C4-2B (cell line): ENCODE data around the gene PRKCE.

Source experiments
- H3K27ac ChIP-seq: fragments of 450-650 bp; 2 replicates; pipeline ENCODE4 v1.5.1; 2017
- CTCF ChIP-seq: fragments of 450-650 bp; conservative IDR thresholded peaks from 2 replicates; pipeline ENCODE4 v1.5.1; 2017; ENCODE audit warnings: mild to moderate bottlenecking
- ZFX ChIP-seq: fragments of 450-650 bp; IDR thresholded peaks from 2 replicates; pipeline ENCODE4 v1.6.1; 2017

Gene PRKCE

DNA sequence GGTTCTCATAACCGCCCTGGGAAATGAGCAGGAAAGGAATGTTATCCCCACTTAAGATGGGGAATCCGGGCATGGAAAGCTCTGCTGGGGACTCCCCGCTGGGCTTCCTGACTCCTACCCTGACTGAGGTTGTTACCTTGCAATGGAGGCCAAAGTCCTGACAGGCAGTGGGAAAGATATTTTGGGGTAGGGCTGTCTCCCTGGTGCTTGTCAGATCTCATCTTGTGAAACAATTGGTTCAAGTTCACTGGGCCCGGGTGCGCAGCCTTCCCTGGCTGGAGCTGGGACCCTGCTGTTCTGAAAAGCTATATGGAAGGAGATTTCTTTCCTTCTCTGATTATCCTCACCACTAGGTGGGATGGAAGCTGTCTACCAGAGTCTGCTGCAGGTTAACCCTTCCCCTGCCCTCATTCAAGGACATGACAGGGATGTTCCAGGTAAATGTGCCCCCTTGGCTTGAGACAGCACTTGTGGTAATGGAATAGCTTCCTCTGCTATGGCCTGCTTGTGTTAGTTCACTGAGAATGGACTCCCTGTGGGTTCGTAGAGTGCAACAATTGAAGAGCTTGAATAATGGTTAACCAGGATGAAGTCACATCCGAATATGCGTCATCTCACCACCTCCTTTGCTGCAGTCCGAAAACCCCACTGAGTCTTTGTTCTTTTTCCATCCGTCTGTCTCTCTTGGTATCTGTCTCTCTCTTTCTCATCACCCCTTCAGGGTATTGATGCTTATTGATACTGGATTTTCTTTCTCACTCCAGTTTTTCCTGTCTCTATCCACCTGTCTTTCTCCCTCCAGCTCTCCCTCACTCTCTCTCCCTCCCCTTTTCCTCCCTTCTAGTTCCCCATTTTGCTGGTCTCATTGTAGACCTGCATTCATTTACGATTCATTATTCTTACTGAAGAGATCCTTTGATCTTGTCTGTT lies 577.9 kb downstream of the PRKCE start:
- H3K27ac ChIP-seq, result no peak overlapping the region
- TF ChIP-seq CTCF (no peak), ZFX (no peak)

GRCh38 chr2:46230115-46230571 lies 578.7 kb downstream of the PRKCE start:
- TF ChIP-seq ZFX (no peak), CTCF (no peak)
- H3K27ac ChIP-seq, result no peak overlapping the region

DNA sequence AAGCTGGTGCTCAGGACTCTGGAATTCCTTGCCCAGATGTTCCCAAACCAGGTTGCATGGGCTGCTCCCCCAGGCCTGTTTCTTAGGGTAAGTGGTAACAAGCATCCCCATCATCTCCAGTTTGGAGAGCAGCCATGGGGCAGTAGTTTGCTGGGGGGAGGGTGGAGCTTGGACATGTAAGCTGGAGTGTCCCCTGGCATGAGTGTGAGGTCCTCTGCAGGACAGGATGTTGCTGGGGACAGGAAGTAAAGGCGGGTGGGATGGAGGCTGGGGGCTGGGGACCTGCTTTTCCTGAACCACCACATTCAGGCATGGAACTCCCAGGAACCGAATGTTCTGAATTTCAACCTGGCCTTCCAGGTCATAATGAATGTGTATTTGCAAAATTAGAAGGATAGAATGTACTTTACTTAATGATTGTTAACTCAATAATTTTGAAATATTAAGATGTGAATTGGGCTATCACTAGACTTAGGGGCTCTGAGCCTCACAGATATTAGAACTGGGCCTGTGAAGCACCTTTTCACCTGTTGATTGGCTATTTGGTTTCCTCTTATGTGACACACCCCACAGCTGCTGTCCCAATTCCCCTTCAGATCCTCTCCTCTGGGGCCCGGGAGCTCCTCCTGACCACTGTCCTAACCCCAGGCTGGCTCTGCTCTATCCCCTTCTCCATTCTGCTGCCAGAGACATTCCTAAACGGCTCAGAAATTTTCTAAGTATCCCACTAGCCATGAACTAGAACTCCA lies 579.4 kb downstream of the PRKCE start:
- TF ChIP-seq ZFX, result no peak
- no peak for TF ChIP-seq CTCF
- H3K27ac ChIP-seq, result no peak overlapping the region

DNA sequence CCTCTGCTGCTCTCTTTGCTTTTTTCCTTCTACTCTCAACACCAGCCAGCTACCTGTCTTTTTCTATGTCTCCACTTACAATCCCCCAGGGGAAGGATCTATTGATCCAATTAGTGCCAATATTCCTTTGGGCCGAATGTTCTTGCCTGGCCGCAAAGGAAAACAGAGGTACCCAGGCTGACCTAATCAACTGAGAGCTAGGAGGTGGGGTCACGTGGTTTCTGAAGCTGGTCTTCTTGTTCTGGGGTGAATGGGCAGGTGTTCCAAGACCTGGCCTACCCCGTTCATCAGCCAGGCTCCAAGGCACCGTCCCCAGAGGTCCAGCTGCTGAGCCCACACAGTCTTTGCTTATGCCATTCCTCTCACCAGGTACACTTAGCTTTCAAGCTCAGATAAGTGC lies 580.2 kb downstream of the PRKCE start:
- no peak overlapping the region for H3K27ac ChIP-seq
- TF ChIP-seq CTCF (no peak), ZFX (no peak)

DNA sequence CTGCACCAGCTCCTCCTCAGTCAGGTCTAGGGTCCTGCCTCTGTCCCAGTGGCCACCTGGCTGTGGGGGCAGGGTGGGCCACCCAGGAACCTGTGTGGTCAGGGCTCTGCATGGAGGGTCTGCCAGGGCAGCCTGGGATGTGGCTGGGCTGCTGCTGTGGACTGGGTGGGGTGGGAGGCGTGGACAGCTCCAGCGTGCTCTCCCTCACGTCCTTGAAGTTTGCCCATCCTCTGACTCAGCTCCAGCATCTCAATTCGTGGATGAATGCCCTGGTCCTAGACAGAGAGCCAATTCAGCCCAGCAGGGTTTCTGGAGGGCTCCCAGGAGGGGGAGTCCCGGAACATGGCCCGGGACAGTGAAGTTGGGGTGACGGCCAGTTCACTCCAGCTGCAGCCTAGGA lies 581.4 kb downstream of the PRKCE start:
- no peak for TF ChIP-seq ZFX
- no peak for TF ChIP-seq CTCF
- H3K27ac ChIP-seq, result no peak overlapping the region

DNA sequence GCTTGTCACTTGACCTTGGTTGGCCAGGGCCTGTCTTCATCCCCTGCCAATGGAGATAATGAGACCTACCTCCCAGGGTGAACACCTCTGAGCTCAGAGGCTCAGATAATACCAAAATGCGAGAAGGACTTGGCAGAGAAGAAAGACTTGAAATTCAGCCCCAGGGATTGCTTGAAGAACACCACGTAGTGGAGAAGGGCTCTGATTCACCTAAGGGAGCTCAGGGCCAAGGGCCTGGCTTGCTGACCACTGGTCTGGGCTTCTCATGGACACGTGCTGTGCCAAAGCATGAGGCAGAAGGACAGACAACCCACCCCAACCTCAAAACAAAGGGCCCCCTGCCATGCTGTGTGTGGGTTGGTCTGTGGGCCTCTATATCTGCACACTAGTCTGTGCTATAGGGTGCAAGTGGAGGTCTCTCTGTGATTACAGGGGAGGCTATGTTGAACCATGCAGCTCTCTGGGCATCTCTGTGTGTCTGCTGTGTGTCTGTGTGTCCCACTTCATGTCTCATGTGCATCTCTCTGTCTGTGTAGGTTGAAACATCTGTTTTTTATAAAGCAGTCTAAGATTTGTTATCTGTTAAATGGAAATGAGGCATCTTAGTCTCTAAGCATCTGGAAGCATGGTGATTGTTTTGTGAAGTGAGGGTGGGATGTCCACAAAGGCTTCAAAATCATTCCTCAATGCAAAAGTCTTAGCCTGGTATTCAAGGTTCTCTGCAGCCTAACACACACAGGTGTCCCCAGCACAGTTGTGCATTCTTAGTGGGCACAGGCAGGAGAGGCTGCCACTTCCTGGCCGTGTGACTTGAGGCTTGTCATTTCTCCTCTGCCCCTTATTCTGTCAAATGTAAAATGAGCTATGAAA lies 584.8 kb downstream of the PRKCE start:
- no peak overlapping the region for H3K27ac ChIP-seq
- TF ChIP-seq ZFX, result no peak
- no peak for TF ChIP-seq CTCF
